ENCODE results near the gene MPHOSPH10.
"Not testable (repeated sequence)": the region's sequence is repeated elsewhere in the genome, so short reads cannot be mapped to it uniquely, and the experiment has no call there.

- TF ChIP-seq CTCF (conservative IDR thresholded peaks at IDR 0.05; ENCODE audit: low read depth, low read length); MAZ (IDR thresholded peaks at IDR 0.05; ENCODE audit: borderline replicate concordance, low read depth, low read length); RCOR1 (IDR thresholded peaks at IDR 0.05; ENCODE audit: insufficient replicate concordance, low read length): not testable (repeated sequence)
These were observed 46.6 kb upstream of the MPHOSPH10 start for GRCh38 chr2:71083752-71084312.
